K562 (cell line): Measurements from ENCODE around the gene WNT11.

ENCODE experiments used
- ASH1L ChIP-seq: fragments of 450-650 bp; IDR thresholded peaks from 2 replicates; pipeline ENCODE4 v1.6.1; 2018; ENCODE audit warnings: borderline replicate concordance, mild to moderate bottlenecking, low read depth; ENCODE audit not compliant: partially characterized antibody
- ELK1 ChIP-seq: sonication (generic); formaldehyde crosslinking; IDR thresholded peaks from 2 replicates; pipeline ENCODE4 v1.8.1; 2022; ENCODE audit warnings: missing genetic modification reagents
- ESRRA ChIP-seq: fragments of 450-650 bp; IDR thresholded peaks from 2 replicates; pipeline ENCODE4 v1.6.1; 2014; ENCODE audit warnings: low read depth, mild to moderate bottlenecking, moderate library complexity, borderline replicate concordance
- HDAC2 ChIP-seq: fragments of 450-650 bp; IDR thresholded peaks from 2 replicates; pipeline ENCODE4 v1.6.1; 2016; ENCODE audit warnings: mild to moderate bottlenecking
- IRF2 ChIP-seq: sonication (generic); formaldehyde crosslinking; IDR thresholded peaks from 2 replicates; pipeline ENCODE4 v1.8.1; 2022; ENCODE audit warnings: mild to moderate bottlenecking, missing genetic modification reagents
- NFXL1 ChIP-seq: fragments of 450-650 bp; formaldehyde crosslinking; IDR thresholded peaks from 2 replicates; pipeline ENCODE4 v1.4.0; 2021; ENCODE audit warnings: mild to moderate bottlenecking
- RAD21 ChIP-seq, 2 experiments: fragments of 250-450 bp in 1 of 2; fragments of 450-650 bp in 1 of 2; sonication (Bioruptor Pico) in 1 of 2; formaldehyde crosslinking in 1 of 2; IDR thresholded peaks in 1 of 2; conservative IDR thresholded peaks in 1 of 2; 2 replicates each; pipeline versions ENCODE4 v1.4.0 to v1.8.0; 2020 to 2022; ENCODE audit warnings: mild to moderate bottlenecking in 2 of 2, moderate library complexity in 1 of 2
- REST ChIP-seq, 2 experiments: fragments of 450-650 bp; formaldehyde crosslinking in 1 of 2; IDR thresholded peaks; 2 replicates each; pipeline versions ENCODE4 v1.4.0 to v1.6.1; 2014 to 2020; ENCODE audit warnings: mild to moderate bottlenecking in 2 of 2, borderline replicate concordance in 1 of 2, low read depth in 1 of 2

- TF ChIP-seq IRF2 (no peak), ELK1 (CRISPR knock-in tag) (no peak), ASH1L (no peak), NFXL1 (CRISPR knock-in tag) (no peak), REST (IDR thresholded peaks at IDR 0.05; ENCODE audit: borderline replicate concordance) (no peak), REST (CRISPR knock-in tag; IDR thresholded peaks at IDR 0.05; ENCODE audit: low read depth) (no peak), HDAC2 (no peak), ESRRA (no peak), RAD21 (CRISPR knock-in tag; conservative IDR thresholded peaks at IDR 0.05 in 1 of 2, IDR thresholded peaks at IDR 0.05 in 1 of 2) (no peak)
Observed at GRCh38 chr11:76160856-76161255, 45.4 kb downstream of the WNT11 start.
